NCI-H2171 (cell line): Measurements from ENCODE around the gene MAPK13.

Source experiments
- DNase-seq: peaks from one replicate; lab custom pipeline; 2025; lab: John Stamatoyannopoulos, UW

The MAPK13 gene

DNA sequence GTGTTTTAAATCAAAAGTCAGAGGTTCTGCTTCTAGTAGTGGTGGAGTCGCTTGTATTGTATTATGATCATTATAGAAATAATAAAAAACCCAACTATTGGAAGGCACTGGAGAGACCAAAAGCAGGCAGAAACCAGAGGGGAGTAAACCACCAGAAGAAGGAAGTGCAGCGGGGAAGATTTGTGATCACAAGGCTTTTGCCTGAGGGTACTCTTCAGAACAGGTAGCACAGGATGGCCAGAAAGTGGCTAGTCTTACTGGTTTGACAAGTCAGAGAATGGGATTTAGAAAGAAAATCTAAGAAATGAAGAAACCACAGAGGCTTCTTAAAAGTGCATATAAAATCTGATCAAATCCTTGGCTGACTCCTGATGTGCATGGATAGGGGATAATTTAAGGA lies 24.0 kb downstream of the MAPK13 start:
- no peak for DNase-seq

DNA sequence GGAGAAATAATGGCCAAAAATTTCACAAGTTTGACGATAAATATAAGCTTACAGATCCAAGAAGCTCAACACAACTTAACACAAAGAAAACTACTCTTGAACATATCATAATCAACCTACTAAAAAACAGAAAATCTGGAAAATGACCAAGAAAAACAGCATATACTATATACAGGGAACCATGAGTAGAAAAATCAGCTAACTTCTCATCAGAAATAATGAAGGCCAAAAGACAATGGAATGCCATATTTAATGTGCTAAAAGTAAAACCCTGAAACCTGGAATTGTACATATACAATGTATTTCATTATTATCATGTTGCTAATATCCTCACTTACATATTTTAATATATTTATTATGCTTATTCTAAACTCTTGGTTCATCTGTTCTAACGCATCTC lies 25.3 kb downstream of the MAPK13 start:
- DNase-seq, result no peak

GRCh38 chr6:36160147-36160760 lies 29.9 kb downstream of the MAPK13 start:
- no peak for DNase-seq

GRCh38 chr6:36169023-36170007 lies 39.0 kb downstream of the MAPK13 start:
- DNase-seq, result no peak

DNA sequence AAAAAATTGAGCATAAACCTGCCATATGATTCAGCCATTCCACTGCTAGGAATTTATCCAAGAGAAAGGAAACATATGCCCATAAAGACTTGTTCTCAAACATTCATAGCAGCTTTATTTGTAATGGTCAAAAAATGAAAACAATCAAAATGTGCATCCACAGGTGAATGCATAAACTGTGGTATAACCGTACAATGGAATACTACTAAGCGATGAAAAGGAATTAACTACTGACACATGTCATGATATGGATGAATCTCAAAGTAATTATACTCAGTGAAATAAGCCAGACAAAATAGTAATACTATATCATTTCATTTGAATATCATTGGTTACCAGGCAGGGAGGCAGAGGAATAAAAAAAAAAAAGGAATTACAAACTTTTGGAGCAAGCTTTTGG lies 40.4 kb downstream of the MAPK13 start:
- no peak for DNase-seq

DNA sequence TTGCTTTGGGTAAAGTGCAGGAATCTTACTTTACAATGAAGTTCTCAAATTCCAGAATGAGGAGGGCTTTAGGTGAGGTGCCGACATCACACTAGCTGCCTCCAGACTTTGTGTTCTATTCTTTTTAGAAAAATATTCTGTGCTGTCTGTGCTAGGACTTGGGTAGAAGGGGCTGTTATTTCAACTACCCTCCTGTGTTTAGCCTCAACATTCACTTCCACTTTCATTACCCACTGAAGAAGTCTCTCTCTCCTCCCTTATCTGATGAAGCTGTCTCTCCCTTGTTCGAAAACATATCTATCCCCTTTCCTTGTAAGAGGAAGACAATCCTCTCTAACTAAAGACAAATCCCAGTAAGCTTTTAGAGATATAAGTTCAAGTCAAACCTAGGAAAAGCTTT lies 41.3 kb downstream of the MAPK13 start:
- no peak for DNase-seq

DNA sequence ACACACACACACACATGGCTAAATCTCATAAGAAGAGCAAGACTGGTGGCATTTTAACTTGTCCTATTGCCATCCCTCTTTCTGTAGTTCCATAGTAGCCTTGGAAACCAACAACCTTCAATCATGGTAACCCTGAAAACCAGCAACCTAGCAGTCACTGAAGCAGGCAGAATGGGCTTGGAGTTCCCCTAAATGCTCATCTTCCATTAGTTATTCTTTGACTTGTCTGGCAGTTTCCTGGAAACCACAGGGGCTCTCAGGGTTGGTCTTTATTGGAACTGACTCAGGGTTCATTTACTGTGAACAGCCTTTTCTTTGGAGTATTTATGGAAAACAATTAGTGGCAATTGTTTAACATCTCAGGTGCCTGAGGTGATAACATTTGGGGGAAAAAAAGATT lies 46.9 kb downstream of the MAPK13 start:
- DNase-seq, result no peak

DNA sequence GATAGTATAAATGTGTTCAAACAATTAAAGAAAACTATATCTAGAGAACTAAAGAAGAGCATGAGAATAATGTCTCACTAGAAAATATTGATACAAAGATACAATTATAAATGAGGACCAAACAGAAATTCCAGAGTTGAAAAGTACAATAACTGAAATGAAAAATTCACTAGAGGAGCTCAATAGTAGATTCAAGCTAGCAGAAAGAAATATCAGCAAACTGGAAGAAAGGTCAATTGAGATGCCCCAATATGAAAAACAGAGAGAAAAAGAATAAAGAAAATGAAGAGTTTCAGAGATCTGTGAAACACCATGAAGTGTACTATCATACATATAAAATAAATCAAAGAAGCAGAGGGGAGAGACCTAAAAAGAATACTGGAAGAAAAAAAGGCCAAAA lies 48.2 kb downstream of the MAPK13 start:
- DNase-seq, result no peak

GRCh38 chr6:36180126-36180525 lies 49.8 kb downstream of the MAPK13 start:
- no peak for DNase-seq

- no peak for DNase-seq
Observed at GRCh38 chr6:36184311-36184710, 54.0 kb downstream of the MAPK13 start.

DNA sequence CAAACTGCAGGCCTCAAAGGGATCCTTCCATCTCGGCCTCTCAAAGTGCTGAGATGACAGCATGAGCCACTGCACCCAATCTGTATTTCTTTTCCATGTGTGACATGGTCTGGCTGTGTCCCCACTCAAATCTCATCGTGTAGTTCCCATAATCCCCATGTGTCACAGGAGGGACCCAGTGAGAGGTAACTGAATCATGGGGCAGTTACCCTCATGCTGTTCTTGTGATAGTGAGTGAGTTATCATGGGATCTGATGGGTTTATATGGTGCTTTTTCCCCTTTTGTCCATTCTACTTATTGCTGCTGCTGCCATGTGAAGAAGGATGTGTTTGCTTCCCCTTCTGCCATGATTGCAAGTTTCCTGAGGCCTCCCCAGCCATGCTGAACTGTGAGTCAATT lies 55.9 kb downstream of the MAPK13 start:
- DNase-seq, result no peak

DNA sequence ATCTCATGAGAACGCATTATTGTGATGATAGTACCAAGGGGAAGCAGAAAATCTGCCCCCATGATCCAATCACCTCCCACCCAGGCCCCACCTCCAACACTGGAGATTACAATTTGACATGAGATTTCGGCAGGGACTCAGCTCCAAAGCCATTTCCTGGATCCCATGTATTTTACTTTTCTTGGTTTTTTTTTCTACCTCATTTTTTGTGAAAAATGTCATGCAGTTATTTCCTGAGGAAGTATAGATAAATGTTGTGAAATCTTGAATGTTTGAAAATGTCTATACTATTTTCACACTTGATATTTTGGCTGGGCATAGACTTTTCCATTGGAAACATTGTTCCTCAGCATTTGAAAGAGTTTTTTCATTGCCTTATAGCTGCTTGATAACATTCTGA lies 57.1 kb downstream of the MAPK13 start:
- no peak for DNase-seq
